HepG2 (cell line): Measurements from ENCODE around the gene ABHD2. TPM values are rescaled to one million over a fixed set of nuclear protein-coding genes. Genes with fewer than 3 reads are reported as not detected.

Experiments
- ATAC-seq: fragments of 200-7000 bp; cut with Tn5 transposase; 3 replicates; pipeline ENCODE4 v1.9.1; 2020; ENCODE audit warnings: mild to moderate bottlenecking, moderate library complexity
- BruUV-seq: library from RNA; stranded (reverse); fragments of 400-500 nt; replicated peaks from 2 replicates; lab custom pipeline; 2021; lab: Mats Ljungman, UMichigan
- CTCF ChIA-PET: fragments of 300-600 bp; formaldehyde crosslinking; extraction: SDS; loops from one replicate; lab custom pipeline; 2021; ENCODE audit warnings: low total read pairs, inconsistent platforms, low intra/inter-chr PET ratio; lab: Yijun Ruan, JAX
- POLR2A ChIA-PET: fragments of 350-600 bp; sonication (Branson Sonifier 250); formaldehyde crosslinking; loops from one replicate; lab custom pipeline; 2020; ENCODE audit warnings: antibody characterized with exemption, inconsistent platforms; lab: Yijun Ruan, JAX
- DNase-seq: peaks from one replicate; pipeline ENCODE4 v3.0.0-alpha.2; 2015; ENCODE audit warnings: low spot score
- FAIRE-seq: peaks from 3 replicates; lab custom pipeline; 2011; peaks lifted over from hg19 to GRCh38; lab: Jason Lieb, UNC
- H2AFZ ChIP-seq: one replicate; pipeline ENCODE4 v1.6.1; 2011; ENCODE audit warnings: low read length, inconsistent platforms
- H3K27ac ChIP-seq: fragments of 300-600 bp; 3 replicates; pipeline ENCODE4 v1.8.0; 2011; ENCODE audit warnings: mixed run types, mild to moderate bottlenecking, mixed read lengths, low read length, inconsistent platforms; ENCODE audit not compliant: insufficient read depth; ENCODE audit errors: extremely low read length
- H3K27me3 ChIP-seq, 2 experiments: fragments of 200-600 bp in 1 of 2; 2 replicates in 1 of 2; 3 replicates in 1 of 2; pipeline versions ENCODE4 v1.6.0 to v1.8.0; 2011; ENCODE audit warnings: low read length in 2 of 2, mild to moderate bottlenecking in 2 of 2, moderate library complexity in 2 of 2, inconsistent platforms in 1 of 2; ENCODE audit not compliant: insufficient read depth in 2 of 2, control insufficient read depth in 1 of 2
- H3K36me3 ChIP-seq, 2 experiments: fragments of 200-600 bp in 1 of 2; replicated peaks in 1 of 2; 2 replicates in 1 of 2; 3 replicates in 1 of 2; pipeline versions ENCODE4 v1.5.1 to v1.8.0; 2011; ENCODE audit warnings: low read length in 2 of 2, inconsistent platforms in 1 of 2; ENCODE audit not compliant: insufficient read depth in 2 of 2, control insufficient read depth in 1 of 2
- H3K4me1 ChIP-seq: 2 replicates; pipeline ENCODE4 v1.5.1; 2012; ENCODE audit warnings: low read length, inconsistent platforms; ENCODE audit not compliant: insufficient read depth
- H3K4me2 ChIP-seq: 2 replicates; pipeline ENCODE4 v1.6.0; 2011; ENCODE audit warnings: low read depth, low read length, inconsistent platforms
- H3K4me3 ChIP-seq, 3 experiments: fragments of 200-600 bp in 1 of 3; sonication (generic), shearing (Covaris generic) in 1 of 3; replicated peaks in 1 of 3; 2 replicates each; pipeline ENCODE4 v1.5.1; 2011 to 2016; ENCODE audit warnings: low read length in 3 of 3, inconsistent platforms in 2 of 3, low read depth in 2 of 3, mild to moderate bottlenecking in 2 of 3, control low read depth in 1 of 3, mixed read lengths in 1 of 3; ENCODE audit not compliant: insufficient read depth in 1 of 3
- H3K79me2 ChIP-seq: one replicate; pipeline ENCODE4 v1.6.1; 2011; ENCODE audit warnings: low read length, inconsistent platforms; ENCODE audit not compliant: insufficient read depth
- H3K9ac ChIP-seq: 2 replicates; pipeline ENCODE4 v1.6.0; 2011; ENCODE audit warnings: mild to moderate bottlenecking, low read depth, low read length, inconsistent platforms; ENCODE audit not compliant: insufficient read depth
- H3K9me3 ChIP-seq: 2 replicates; pipeline ENCODE4 v1.5.1; 2012; ENCODE audit warnings: mild to moderate bottlenecking, low read length
- H4K20me1 ChIP-seq: 2 replicates; pipeline ENCODE4 v1.6.0; 2011; ENCODE audit warnings: inconsistent platforms, mild to moderate bottlenecking, low read length, moderate library complexity; ENCODE audit not compliant: insufficient read depth
- ATF3 ChIP-seq: sonication (generic); formaldehyde crosslinking; IDR thresholded peaks from 2 replicates; pipeline ENCODE4 v1.4.0; 2020; ENCODE audit warnings: missing genetic modification reagents
- BCL6 ChIP-seq: IDR thresholded peaks from 2 replicates; pipeline ENCODE4 v1.6.1; 2016; ENCODE audit warnings: missing genetic modification reagents, missing compliant biosample characterization
- CEBPG ChIP-seq: IDR thresholded peaks from 2 replicates; pipeline ENCODE4 v1.6.1; 2016
- DNMT3B ChIP-seq: conservative IDR thresholded peaks from 2 replicates; pipeline ENCODE4 v1.6.1; 2016; ENCODE audit warnings: missing biosample characterization, control low read depth
- DZIP1 ChIP-seq: sonication (generic); formaldehyde crosslinking; IDR thresholded peaks from 2 replicates; pipeline ENCODE4 v1.5.0; 2020; ENCODE audit warnings: mild to moderate bottlenecking, missing genetic modification reagents
- MATR3 ChIP-seq: sonication (generic); formaldehyde crosslinking; IDR thresholded peaks from 2 replicates; pipeline ENCODE4 v1.4.0; 2020; ENCODE audit warnings: missing genetic modification reagents
- MEIS1 ChIP-seq: sonication (generic); formaldehyde crosslinking; IDR thresholded peaks from 2 replicates; pipeline ENCODE4 v1.9.0; 2021; ENCODE audit warnings: mild to moderate bottlenecking, missing genetic modification reagents, moderate library complexity, borderline replicate concordance
- MNT ChIP-seq: fragments of 450-650 bp; IDR thresholded peaks from 2 replicates; pipeline ENCODE4 v1.6.1; 2016
- NFE2L2 ChIP-seq: fragments of 150-350 bp; IDR thresholded peaks from 2 replicates; pipeline ENCODE4 v1.6.1; 2014; ENCODE audit warnings: low read length
- PHF21A ChIP-seq: sonication (generic); formaldehyde crosslinking; IDR thresholded peaks from 2 replicates; pipeline ENCODE4 v1.5.0; 2020; ENCODE audit warnings: mild to moderate bottlenecking, missing genetic modification reagents
- TAF1 ChIP-seq: sonication (generic); formaldehyde crosslinking; IDR thresholded peaks from 2 replicates; pipeline ENCODE4 v1.4.0; 2020; ENCODE audit warnings: missing genetic modification reagents
- UBTF ChIP-seq: sonication (generic); formaldehyde crosslinking; IDR thresholded peaks from 2 replicates; pipeline ENCODE4 v1.4.0; 2020; ENCODE audit warnings: mild to moderate bottlenecking, missing genetic modification reagents
- ZBTB3 ChIP-seq: sonication (generic); formaldehyde crosslinking; IDR thresholded peaks from 2 replicates; pipeline ENCODE4 v1.4.0; 2020; ENCODE audit warnings: low read depth, mild to moderate bottlenecking, moderate library complexity, missing genetic modification reagents, borderline replicate concordance
- ZNF761 ChIP-seq: sonication (generic); formaldehyde crosslinking; conservative IDR thresholded peaks from 2 replicates; pipeline ENCODE4 v1.4.0; 2020; ENCODE audit warnings: mild to moderate bottlenecking, missing genetic modification reagents
- ZNF772 ChIP-seq: sonication (generic); formaldehyde crosslinking; IDR thresholded peaks from 2 replicates; pipeline ENCODE4 v1.5.0; 2020; ENCODE audit warnings: mild to moderate bottlenecking, missing genetic modification reagents
- ZNF83 ChIP-seq: sonication (generic); formaldehyde crosslinking; IDR thresholded peaks from 2 replicates; pipeline ENCODE4 v1.4.0; 2020; ENCODE audit warnings: missing genetic modification reagents, mild to moderate bottlenecking, borderline replicate concordance
- WGBS: methylation state at CpG from one replicate; pipeline ENCODE4 v1.1.6; 2017; ENCODE audit warnings: low lambda C conversion rate; 5-methylcytosine and 5-hydroxymethylcytosine counted together
- in situ Hi-C: cut with HindIII; loops from 2 replicates; pipeline ENCODE4 v1.10.0; 2017; ENCODE audit warnings: low pct_unique_long_range_greater_than_20kb; ENCODE audit not compliant: extremely low pct_ligation_motif_present
- intact Hi-C: fragments of 100-400 bp; cut with micrococcal nuclease; formaldehyde crosslinking; loops from one replicate; pipeline ENCODE4 v1.10.0; 2022; ENCODE audit not compliant: unreplicated experiment
- polyA plus RNA-seq, 8 experiments: library from polyadenylated mRNA; depleted of rRNA in 3 of 8; stranded (reverse) in 7 of 8; unstranded in 1 of 8; fragments of >200 nt; fragmentation: Illumina TruSeq in 4 of 8; extraction: Trizol in 4 of 8; gene quantifications; 2 replicates each; pipeline versions ENCODE4 v1.2.1 to v1.2.3, GENCODE V29; 2011 to 2016; ENCODE audit warnings: low read depth in 4 of 8, missing spikeins in 1 of 8, mixed read lengths in 1 of 8; ENCODE audit not compliant: insufficient read depth in 1 of 8
- total RNA-seq, 5 experiments: library from RNA; depleted of rRNA; stranded (reverse); fragments of >200 nt; fragmentation: Illumina TruSeq; extraction: Trizol; gene quantifications; 2 replicates each; pipeline ENCODE4 v1.2.3, GENCODE V29; 2016; ENCODE audit warnings: low read depth in 1 of 5

The ABHD2 gene
- total and polyA plus RNA-seq, 2 of the 13 experiments (the other 11 are each of a cell fraction or from before 2014, with no cell fraction given), result 14.8 to 22.4 TPM

- TF ChIP-seq NFE2L2 (no peak), ZNF761 (CRISPR knock-in tag) (no peak), ZNF772 (CRISPR knock-in tag) (no peak), MATR3 (CRISPR knock-in tag) (no peak)
Observed at GRCh38 chr15:89199746-89200145, 111.5 kb downstream of the ABHD2 start (continued).

GRCh38 chr15:89200182-89200581 lies 111.9 kb downstream of the ABHD2 start:
- intact Hi-C loops (loop anchor here (10.0 kb wide), 1 partner anchor 105 kb away; no protein-coding TSS in a partner anchor), in situ Hi-C loops (loop anchor here (10.0 kb wide), 1 partner anchor 95 kb away; no protein-coding TSS in a partner anchor)
- peaks cover 0 to 6% of the 10 kb centered on the region in 2 experiments; a peak in 1 of 5 replicates for H3K36me3 ChIP-seq
- ChIA-PET CTCF (no interaction called here), POLR2A (no interaction called here)
- 98% methylated on average over 12 of the region's 12 CpGs for WGBS
- H3K27me3 ChIP-seq, result no peaks in the 10 kb centered on the region
- no TSS peak for BruUV-seq
- H3K4me2 ChIP-seq, result no peak overlapping the region
- H3K9ac ChIP-seq, result no peak overlapping the region
- no peaks in the 10 kb centered on the region for H3K9me3 ChIP-seq
- H3K27ac ChIP-seq, result no peak overlapping the region
- DNase-seq (no peak), ATAC-seq (no peak), FAIRE-seq (no peak)
- H3K79me2 ChIP-seq, result no peaks in the 10 kb centered on the region
- no peak overlapping the region for H3K4me3 ChIP-seq
- H3K4me1 ChIP-seq, result peaks cover 52% of the 10 kb centered on the region
- no peaks in the 10 kb centered on the region for H4K20me1 ChIP-seq
- H2AFZ ChIP-seq, result no peak overlapping the region
- no peak for TF ChIP-seq CEBPG
- TF ChIP-seq PHF21A (CRISPR knock-in tag), result no peak
- TF ChIP-seq MNT, result no peak
- TF ChIP-seq UBTF, result no peak
- no peak for TF ChIP-seq BCL6 (CRISPR knock-in tag)
- no peak for TF ChIP-seq DNMT3B (CRISPR knock-in tag)
- TF ChIP-seq TAF1 (CRISPR knock-in tag), result no peak
- TF ChIP-seq DZIP1 (CRISPR knock-in tag), result no peak
- no peak for TF ChIP-seq MEIS1 (CRISPR knock-in tag)
- no peak for TF ChIP-seq ZBTB3 (CRISPR knock-in tag)
- no peak for TF ChIP-seq ZNF83 (CRISPR knock-in tag)
- no peak for TF ChIP-seq ATF3 (CRISPR knock-in tag)
